Stomach (tissue), 9 donors: ENCODE data around the gene EVL. TPM values are rescaled to one million over a fixed set of nuclear protein-coding genes. Genes with fewer than 3 reads are reported as not detected.

Experiments used
- DNase-seq, 2 donors: peaks; one replicate each; pipeline versions ENCODE4 v3.0.0 to v3.0.0-alpha.2; 2013 to 2019
- H3K27ac ChIP-seq, 5 donors: fragments of 200-600 bp in 4 of 5; sonication (generic) in 4 of 5; one replicate each; pipeline ENCODE4 v1.5.1; 2013 to 2019; ENCODE audit warnings: mild to moderate bottlenecking in 1 of 5, moderate library complexity in 1 of 5
- H3K27me3 ChIP-seq, 3 donors: fragments of 200-600 bp; sonication (generic); one replicate each; pipeline ENCODE4 v1.5.1; 2017 to 2019; ENCODE audit warnings: mixed run types in 1 of 3
- H3K36me3 ChIP-seq, 4 donors: fragments of 200-600 bp; sonication (generic); 1 replicate in 3 of 4; 2 replicates in 1 of 4; pipeline ENCODE4 v1.5.1; 2016 to 2019
- H3K4me1 ChIP-seq, 4 donors: fragments of 200-600 bp; sonication (generic); one replicate each; pipeline ENCODE4 v1.5.1; 2016 to 2019
- H3K4me3 ChIP-seq, 4 donors: fragments of 200-600 bp; sonication (generic) in 3 of 4; one replicate each; pipeline ENCODE4 v1.5.1; 2016 to 2019; ENCODE audit warnings: mild to moderate bottlenecking in 1 of 4
- H3K9me3 ChIP-seq, 4 donors: fragments of 200-600 bp; sonication (generic); one replicate each; pipeline ENCODE4 v1.5.1; 2016 to 2019
- CTCF ChIP-seq, 7 experiments: fragments of 450-650 bp in 4 of 7; fragments of 200-600 bp in 3 of 7; sonication (generic) in 3 of 7; IDR thresholded peaks; one replicate each; pipeline ENCODE4 v1.5.1; 2016 to 2019; ENCODE audit warnings: antibody characterized with exemption in 7 of 7, control low read depth in 2 of 7, mild to moderate bottlenecking in 1 of 7
- EP300 ChIP-seq: sonication (generic); formaldehyde crosslinking; IDR thresholded peaks from one replicate; pipeline ENCODE4 v1.6.1; 2017; ENCODE audit warnings: antibody characterized with exemption
- POLR2A ChIP-seq, 4 donors: fragments of 450-650 bp; IDR thresholded peaks; one replicate each; pipeline ENCODE4 v1.6.1; 2016; ENCODE audit warnings: antibody characterized with exemption in 4 of 4, control low read depth in 2 of 4, mild to moderate bottlenecking in 1 of 4, moderate library complexity in 1 of 4
- POLR2AphosphoS5 ChIP-seq, 3 donors: sonication (generic); formaldehyde crosslinking; IDR thresholded peaks; one replicate each; pipeline ENCODE4 v1.6.1; 2016; ENCODE audit warnings: antibody characterized with exemption in 3 of 3
- WGBS, 5 donors: extraction: QIAGEN DNeasy Blood & Tissue Kit in 3 of 5; methylation state at CpG; one replicate each; pipeline versions ENCODE4 v1.1.5 to v1.1.7; 2013 to 2018; 5-methylcytosine and 5-hydroxymethylcytosine counted together
- intact Hi-C: fragments of 100-400 bp; cut with DNase I; formaldehyde crosslinking; loops from one replicate; pipeline ENCODE4 v1.15.1; 2023; ENCODE audit warnings: low total_unique reads
- polyA plus RNA-seq, 3 donors: library from polyadenylated mRNA; stranded (reverse); fragments of 200-250 nt; gene quantifications; one replicate each; pipeline ENCODE4 v1.2.3, GENCODE V29; 2013
- total RNA-seq, 5 donors: library from RNA; depleted of rRNA; stranded (reverse); fragments of >200 nt; gene quantifications; one replicate each; pipeline versions ENCODE4 v1.1.0 to v1.2.3, GENCODE V29; 2014 to 2016
- donor health status: healthy with polysubstance abuse.
- donor health status: Bipolar disorder and iron deficiency.
- donor health status: healthy.

The EVL gene
- total and polyA plus RNA-seq, 8 donors, result 23.3 to 111 (median 39.7) TPM

DNA sequence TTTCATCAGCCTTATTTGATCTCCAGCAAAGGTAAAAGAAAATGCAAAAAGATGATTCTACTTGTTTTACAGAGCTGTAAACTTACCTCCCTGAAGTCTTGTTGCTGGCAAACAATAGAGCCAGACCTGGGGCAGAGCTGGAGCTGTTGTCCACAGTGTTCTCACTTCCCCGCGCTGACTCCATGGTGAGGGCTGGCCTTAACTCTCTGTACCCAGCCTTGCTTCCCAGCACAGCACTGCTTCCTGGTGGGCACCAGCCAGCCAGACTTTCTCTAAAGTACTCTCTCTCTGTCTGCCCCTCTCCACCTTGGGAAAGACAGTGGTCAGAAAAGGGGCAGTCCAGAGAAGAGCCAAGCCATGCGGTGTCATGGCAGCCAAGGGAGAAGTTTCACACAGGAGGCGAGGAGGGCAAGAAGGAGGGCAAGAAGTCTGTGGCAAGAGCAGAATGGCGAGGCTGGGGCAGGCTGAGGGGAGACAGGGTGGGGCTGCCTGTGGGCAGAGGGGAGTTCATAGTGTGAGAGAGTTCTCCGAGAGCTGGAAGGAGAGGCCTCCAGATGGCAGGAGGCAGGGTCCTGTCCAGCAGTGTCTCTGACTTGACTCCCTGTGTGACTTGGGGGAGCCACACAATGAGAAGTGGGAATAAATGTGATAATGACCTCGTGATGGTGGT, 9.3 kb downstream of the EVL start:
- no peak overlapping the region for H3K27ac ChIP-seq
- DNase-seq, result no peak

GRCh38 chr14:100075681-100076080, 10.5 kb downstream of the EVL start:
- no peak overlapping the region for H3K4me3 ChIP-seq
- WGBS, 5 donors, result 60 to 73% (median 63%) methylated on average over 4 of the region's 4 CpGs
- H3K27me3 ChIP-seq, result no peaks in the 10 kb centered on the region
- no peaks in the 10 kb centered on the region for H3K9me3 ChIP-seq
- H3K36me3 ChIP-seq, result no peaks in the 10 kb centered on the region
- intact Hi-C loops, result no loop called here
- peaks cover 11 to 65% (median 46%) of the 10 kb centered on the region in 4 donors for H3K4me1 ChIP-seq
- DNase-seq, result no peak
- TF ChIP-seq POLR2AphosphoS5 (IDR thresholded peaks at IDR 0.05) (no peak), CTCF (IDR thresholded peaks at IDR 0.05) (no peak), POLR2A (IDR thresholded peaks at IDR 0.05) (no peak), EP300 (no peak)
- H3K27ac ChIP-seq, result peak overlapping the region in 1 of 5 donors; percentile 20

More for the DNA sequence above, 9.3 kb downstream of the EVL start:
- TF ChIP-seq POLR2AphosphoS5 (IDR thresholded peaks at IDR 0.05) (no peak), POLR2A (IDR thresholded peaks at IDR 0.05) (no peak), CTCF (IDR thresholded peaks at IDR 0.05) (no peak), EP300 (no peak)
- no peaks in the 10 kb centered on the region for H3K36me3 ChIP-seq
- no peaks in the 10 kb centered on the region for H3K9me3 ChIP-seq
- H3K4me1 ChIP-seq, result peaks cover 11 to 60% (median 45%) of the 10 kb centered on the region in 4 donors
- H3K27me3 ChIP-seq, result no peaks in the 10 kb centered on the region
- no peak overlapping the region for H3K4me3 ChIP-seq
- WGBS, 5 donors, result 83 to 94% (median 89%) methylated on average over 7 of the region's 7 CpGs
- intact Hi-C loops, result no loop called here

GRCh38 chr14:100076133-100076532, 10.9 kb downstream of the EVL start:
- no peak overlapping the region for H3K4me3 ChIP-seq
- no peaks in the 10 kb centered on the region for H3K27me3 ChIP-seq
- no peak for TF ChIP-seq POLR2AphosphoS5 (IDR thresholded peaks at IDR 0.05)
- no peak for TF ChIP-seq EP300
- TF ChIP-seq CTCF (IDR thresholded peaks at IDR 0.05), result no peak
- no peak for TF ChIP-seq POLR2A (IDR thresholded peaks at IDR 0.05)
- no peaks in the 10 kb centered on the region for H3K9me3 ChIP-seq
- H3K36me3 ChIP-seq, result no peaks in the 10 kb centered on the region
- 72 to 83% (median 78%) methylated on average over 5 of the region's 5 CpGs for WGBS, 5 donors
- intact Hi-C loops, result no loop called here
- H3K4me1 ChIP-seq, result peaks cover 11 to 65% (median 43%) of the 10 kb centered on the region in 4 donors
- no peak for DNase-seq
- H3K27ac ChIP-seq, result peak overlapping the region in 3 of 5 donors; percentile 3 to 37 (median 20)

DNA sequence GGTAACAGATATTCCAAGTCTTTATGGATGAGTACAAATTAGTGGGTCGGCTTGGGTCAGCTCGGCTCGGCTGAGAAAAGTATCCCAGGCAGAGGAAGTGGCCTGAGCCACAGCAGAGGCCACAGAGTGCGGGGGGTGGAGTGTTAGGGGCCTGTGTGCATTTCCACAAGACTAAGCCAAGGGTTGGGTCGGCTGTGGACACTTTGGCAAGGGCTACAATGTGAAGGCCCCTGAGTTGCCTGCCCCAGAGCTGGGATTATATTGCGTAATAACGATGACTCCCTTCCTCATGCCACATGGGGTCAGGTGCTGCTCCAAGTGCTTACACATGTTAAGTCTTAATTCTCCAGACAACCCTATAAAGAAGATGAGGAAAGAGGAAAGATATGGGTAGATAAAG, 11.4 kb downstream of the EVL start:
- H3K4me3 ChIP-seq, result no peak overlapping the region
- no peak for DNase-seq
- 59 to 86% (median 81%) methylated on average over 7 of the region's 7 CpGs for whole genome bisulfite sequencing, 5 donors
- no peaks in the 10 kb centered on the region for H3K9me3 ChIP-seq
- no peak for TF ChIP-seq POLR2AphosphoS5 (IDR thresholded peaks at IDR 0.05)
- H3K27ac ChIP-seq, result peak overlapping the region in 3 of 5 donors; percentile 3 to 37 (median 20)
- peaks cover 11 to 68% (median 43%) of the 10 kb centered on the region in 4 donors for H3K4me1 ChIP-seq
- no peaks in the 10 kb centered on the region for H3K27me3 ChIP-seq
- no peaks in the 10 kb centered on the region for H3K36me3 ChIP-seq
- intact Hi-C loops, result no loop called here

DNA sequence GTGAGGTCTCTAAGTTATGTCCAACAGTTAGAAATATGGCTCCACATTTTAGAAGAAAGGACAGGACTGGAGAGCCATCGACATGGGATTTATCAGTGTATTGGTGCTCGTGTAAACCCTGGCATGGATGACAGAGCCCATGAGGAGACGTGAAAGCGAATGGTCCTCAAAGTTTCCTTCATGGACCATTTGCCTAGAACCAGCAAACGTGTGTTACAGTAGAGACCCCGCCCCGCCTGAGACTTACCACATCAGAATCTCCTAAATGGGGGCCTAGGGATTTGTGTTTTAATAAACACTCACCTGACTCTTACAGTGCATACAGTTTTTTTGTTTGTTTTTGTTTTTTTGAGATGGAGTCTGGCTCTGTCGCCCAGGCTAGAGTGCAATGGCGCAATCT, 12.2 kb downstream of the EVL start:
- 94 to 98% (median 96%) methylated on average over 9 of the region's 9 CpGs for WGBS, 5 donors

More for the DNA sequence above, 12.2 kb downstream of the EVL start:
- Histone ChIP-seq H3K27me3 (no peaks in the 10 kb centered on the region), H3K9me3 (no peaks in the 10 kb centered on the region), H3K4me3 (no peak overlapping the region), H3K4me1 (peaks cover 11 to 76% (median 41%) of the 10 kb centered on the region in 4 donors), H3K36me3 (no peaks in the 10 kb centered on the region), H3K27ac (no peak overlapping the region)
- TF ChIP-seq POLR2AphosphoS5 (IDR thresholded peaks at IDR 0.05), result no peak
- TF ChIP-seq EP300, result no peak
- TF ChIP-seq POLR2A (IDR thresholded peaks at IDR 0.05), result no peak
- no peak for TF ChIP-seq CTCF (IDR thresholded peaks at IDR 0.05)
- intact Hi-C loops, result no loop called here
- no peak for DNase-seq
